ENCODE results near the gene ATE1.
"Not testable (repeated sequence)": the region's sequence is repeated elsewhere in the genome, so short reads cannot be mapped to it uniquely, and the experiment has no call there.

Gene ATE1

DNA sequence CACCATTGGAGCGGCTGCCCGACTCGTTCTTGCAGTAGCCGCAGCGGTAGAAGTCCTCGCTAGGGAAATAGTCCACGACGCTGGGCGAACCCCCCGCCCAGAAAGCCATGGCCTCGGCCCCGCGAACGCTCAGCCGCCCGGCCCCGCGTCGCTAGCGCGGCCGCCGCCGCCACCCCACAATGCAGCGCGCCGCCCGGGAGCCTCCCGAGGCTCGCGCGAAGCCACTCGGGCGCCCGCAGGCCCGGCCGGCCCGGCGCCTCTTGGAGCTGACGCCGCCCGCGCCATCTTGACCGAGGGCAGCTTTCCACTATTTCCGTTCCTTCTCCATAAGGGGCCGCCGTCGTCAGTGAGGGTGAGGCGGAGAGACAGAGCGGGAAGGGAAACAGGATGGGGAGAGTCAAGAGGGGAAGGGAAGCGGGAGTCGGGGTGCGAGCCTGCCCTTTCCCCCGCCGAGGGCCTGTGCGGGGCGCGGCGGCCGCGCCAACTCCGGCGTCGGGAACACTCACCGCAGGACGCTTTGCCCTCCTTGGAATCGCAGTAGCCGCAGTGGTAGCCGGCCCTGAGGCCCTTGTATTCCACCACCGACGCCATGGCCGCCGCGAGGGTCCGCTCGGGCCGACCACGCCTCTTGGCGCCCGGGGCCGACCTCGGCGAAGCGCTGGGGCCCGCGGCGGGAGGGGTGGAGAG is at the start of gene ATE1:
TSS of gene ATE1 (minus strand) at position 191 of the 687 bp plus-strand sequence. CDS start at position 109, 82 bp downstream.
- Histone ChIP-seq H3K4me1 (ENCODE audit: control insufficient read depth, insufficient read depth, low read length) (no peaks in the 10 kb centered on the region), H3K27me3 (ENCODE audit: control insufficient read depth, insufficient read depth, low read length) (no peaks in the 10 kb centered on the region)
- WGBS (ENCODE audit: insufficient coverage, insufficient read length), result no CpG with 5 or more reads among the region's 87 CpGs

GRCh38 chr10:121976607-121977006 is 48.8 kb upstream of the ATE1 start:
- Histone ChIP-seq H3K4me1 (ENCODE audit: control insufficient read depth, insufficient read depth, low read length) (no peaks in the 10 kb centered on the region), H3K27me3 (ENCODE audit: control insufficient read depth, insufficient read depth, low read length) (no peaks in the 10 kb centered on the region), H3K4me3 (ENCODE audit: low read length) (no peak overlapping the region), H3K9me3 (ENCODE audit: control insufficient read depth, insufficient read depth, low read length) (no peaks in the 10 kb centered on the region), H3K36me3 (ENCODE audit: control insufficient read depth, insufficient read depth, low read length) (no peaks in the 10 kb centered on the region; the same call in 1 of the 2 replicates), H3K27ac (ENCODE audit: low read length) (no peak overlapping the region)
- no peak for DNase-seq (ENCODE audit: low read depth, low spot score)
- no CpG with 5 or more reads among the region's 6 CpGs for WGBS (ENCODE audit: insufficient coverage, insufficient read length)

More for the DNA sequence above, at the start of gene ATE1:
- Histone ChIP-seq H3K9me3 (ENCODE audit: control insufficient read depth, insufficient read depth, low read length) (no peaks in the 10 kb centered on the region), H3K27ac (ENCODE audit: low read length) (no peak within 1 kb of the TSS), H3K4me3 (ENCODE audit: low read length) (peak within 1 kb of the TSS; percentile 95), H3K36me3 (ENCODE audit: control insufficient read depth, insufficient read depth, low read length) (no peaks in the 10 kb centered on the region)
- peak; percentile 81 for DNase-seq (ENCODE audit: low read depth, low spot score)

DNA sequence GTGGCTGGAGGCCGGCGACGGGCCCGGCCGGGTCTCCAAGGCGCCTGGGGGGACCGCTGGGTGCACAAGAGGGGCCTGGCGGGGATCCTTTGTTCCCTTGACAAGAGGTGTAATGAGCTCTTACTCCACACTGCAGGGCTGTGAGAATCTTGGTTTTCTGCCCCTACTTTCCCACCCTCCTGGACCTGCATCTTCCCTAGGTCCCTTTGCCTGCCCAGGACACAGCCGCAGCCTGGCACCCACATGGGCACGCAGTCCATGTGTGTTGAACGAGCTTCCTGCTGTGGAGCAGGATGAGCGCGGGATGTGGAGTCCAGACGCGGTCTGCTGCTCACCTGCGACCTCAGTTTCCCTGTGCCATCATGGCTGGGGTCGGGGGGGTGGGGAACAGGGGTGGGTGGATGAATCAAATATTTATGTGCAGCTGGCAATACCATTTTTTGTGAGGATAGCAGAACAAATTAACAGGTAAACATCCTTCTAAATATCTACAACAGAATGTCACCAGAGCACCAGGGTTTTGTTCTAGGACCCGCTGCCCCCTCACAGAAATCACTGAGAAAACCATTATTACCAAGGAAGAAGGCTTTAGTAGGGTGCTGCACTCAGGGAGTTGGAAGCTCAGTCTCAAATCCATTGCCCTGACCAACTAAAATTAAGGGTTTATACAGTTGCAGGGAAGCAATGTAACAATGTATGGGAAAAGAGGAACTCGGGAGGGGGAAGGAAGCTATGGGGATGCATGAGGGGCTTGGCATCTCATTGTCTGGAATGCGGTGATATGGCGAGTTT is 47.7 kb upstream of the ATE1 start:
- peak overlapping the region; percentile 78; the same call in 1 of the 2 replicates for H3K4me3 ChIP-seq (ENCODE audit: low read length)
- WGBS (ENCODE audit: insufficient coverage, insufficient read length), result no CpG with 5 or more reads among the region's 21 CpGs
- H3K27ac ChIP-seq (ENCODE audit: low read length), result no peak overlapping the region
- H3K27me3 ChIP-seq (ENCODE audit: control insufficient read depth, insufficient read depth, low read length), result no peaks in the 10 kb centered on the region
- no peaks in the 10 kb centered on the region for H3K4me1 ChIP-seq (ENCODE audit: control insufficient read depth, insufficient read depth, low read length)
- H3K9me3 ChIP-seq (ENCODE audit: control insufficient read depth, insufficient read depth, low read length), result no peaks in the 10 kb centered on the region
- DNase-seq (ENCODE audit: low read depth, low spot score), result no peak
- peaks cover under 1% of the 10 kb centered on the region; the same call in 1 of the 2 replicates for H3K36me3 ChIP-seq (ENCODE audit: control insufficient read depth, insufficient read depth, low read length)

DNA sequence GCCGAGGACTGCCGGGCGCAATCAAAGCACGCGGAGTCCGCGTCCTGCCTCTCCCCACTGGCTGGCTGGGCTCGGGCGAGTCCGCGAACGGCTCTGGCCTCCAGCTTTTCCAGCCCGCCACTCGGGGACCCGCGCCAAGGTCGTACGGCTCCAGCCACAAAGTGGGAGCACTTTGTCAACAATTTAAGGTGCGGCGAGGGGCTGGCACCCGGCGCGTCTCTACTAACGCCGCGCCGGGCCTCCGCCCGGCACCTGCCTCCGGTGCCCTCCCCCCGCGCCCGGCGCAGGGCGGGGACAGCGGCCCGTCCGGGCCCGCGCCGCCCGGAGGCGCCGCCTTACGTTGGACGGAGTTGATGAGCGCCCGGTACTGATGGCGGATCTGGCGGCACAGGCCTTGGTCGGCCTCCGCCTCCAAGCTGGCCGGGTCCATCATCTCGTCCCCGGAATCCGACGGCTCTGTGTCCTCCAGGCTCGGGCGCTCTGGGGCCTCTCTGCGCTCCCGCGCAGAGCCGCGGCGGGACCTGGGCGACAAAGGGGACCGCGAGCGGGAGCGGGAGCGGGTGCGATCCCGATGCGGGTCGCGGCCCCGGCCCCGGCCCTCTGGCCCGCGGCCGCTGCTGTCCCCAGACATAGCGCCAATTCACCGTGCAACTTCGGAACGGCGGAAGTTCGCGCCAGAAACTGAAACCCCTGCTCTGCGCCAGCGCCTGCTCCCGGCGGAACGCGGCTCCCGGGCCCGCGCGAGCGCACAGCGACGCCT is 46.9 kb upstream of the ATE1 start, which contains the start of gene NSMCE4A:
TSS of gene NSMCE4A (minus strand) at position 683 of the 760 bp plus-strand sequence. CDS start at position 631, 52 bp downstream.
- H3K4me1 ChIP-seq (ENCODE audit: control insufficient read depth, insufficient read depth, low read length), result no peaks in the 10 kb centered on the region
- peak; percentile 50 for DNase-seq (ENCODE audit: low read depth, low spot score)
- no peaks in the 10 kb centered on the region for H3K27me3 ChIP-seq (ENCODE audit: control insufficient read depth, insufficient read depth, low read length)
- H3K27ac ChIP-seq (ENCODE audit: low read length), result no peak within 1 kb of the TSS
- peak within 1 kb of the TSS; percentile 78 for H3K4me3 ChIP-seq (ENCODE audit: low read length)
- no CpG with 5 or more reads among the region's 101 CpGs for WGBS (ENCODE audit: insufficient coverage, insufficient read length)
- peaks cover 2% of the 10 kb centered on the region; the same call in 1 of the 2 replicates for H3K36me3 ChIP-seq (ENCODE audit: control insufficient read depth, insufficient read depth, low read length)
- H3K9me3 ChIP-seq (ENCODE audit: control insufficient read depth, insufficient read depth, low read length), result no peaks in the 10 kb centered on the region

- Histone ChIP-seq H3K27ac (ENCODE audit: low read length) (no peak overlapping the region), H3K4me1 (ENCODE audit: control insufficient read depth, insufficient read depth, low read length) (no peaks in the 10 kb centered on the region), H3K36me3 (ENCODE audit: control insufficient read depth, insufficient read depth, low read length) (peaks cover 2% of the 10 kb centered on the region; the same call in 1 of the 2 replicates), H3K9me3 (ENCODE audit: control insufficient read depth, insufficient read depth, low read length) (no peaks in the 10 kb centered on the region), H3K4me3 (ENCODE audit: low read length) (peak overlapping the region; percentile 78), H3K27me3 (ENCODE audit: control insufficient read depth, insufficient read depth, low read length) (no peaks in the 10 kb centered on the region)
- DNase-seq (ENCODE audit: low read depth, low spot score), result no peak
- no CpG with 5 or more reads among the region's 21 CpGs for WGBS (ENCODE audit: insufficient coverage, insufficient read length)
Measured at GRCh38 chr10:121974019-121974534, 46.2 kb upstream of the ATE1 start.

DNA sequence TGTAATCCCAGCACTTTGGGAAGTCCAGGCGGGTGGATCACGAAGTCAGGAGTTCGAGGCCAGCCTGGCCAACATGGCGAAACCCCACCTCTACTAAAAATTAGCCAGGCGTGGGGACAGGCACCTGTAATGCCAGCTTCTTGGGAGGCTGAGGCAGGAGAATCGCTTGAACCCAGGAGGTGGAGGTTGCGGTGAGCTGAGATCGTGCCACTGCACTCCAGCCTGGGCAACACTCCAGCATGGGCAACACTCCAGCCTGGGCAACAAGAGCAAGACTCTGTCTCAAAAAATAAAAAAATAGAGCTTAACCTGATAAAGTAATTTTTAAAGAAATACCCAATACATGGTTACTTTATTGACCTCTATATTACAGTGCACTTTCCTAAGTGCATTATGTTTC is 41.3 kb upstream of the ATE1 start:
- peaks cover 10% of the 10 kb centered on the region; the same call in 1 of the 2 replicates for H3K36me3 ChIP-seq (ENCODE audit: control insufficient read depth, insufficient read depth, low read length)
- not testable (repeated sequence) for H3K9me3 ChIP-seq (ENCODE audit: control insufficient read depth, insufficient read depth, low read length); DNase-seq (ENCODE audit: low read depth, low spot score); H3K4me3 ChIP-seq (ENCODE audit: low read length); H3K4me1 ChIP-seq (ENCODE audit: control insufficient read depth, insufficient read depth, low read length); H3K27ac ChIP-seq (ENCODE audit: low read length); H3K27me3 ChIP-seq (ENCODE audit: control insufficient read depth, insufficient read depth, low read length)
- no CpG with 5 or more reads among the region's 8 CpGs for WGBS (ENCODE audit: insufficient coverage, insufficient read length)

GRCh38 chr10:121965996-121966395 is 38.2 kb upstream of the ATE1 start:
- Histone ChIP-seq H3K27ac (ENCODE audit: low read length) (no peak overlapping the region), H3K36me3 (ENCODE audit: control insufficient read depth, insufficient read depth, low read length) (peaks cover 10% of the 10 kb centered on the region; the same call in 1 of the 2 replicates), H3K4me1 (ENCODE audit: control insufficient read depth, insufficient read depth, low read length) (no peaks in the 10 kb centered on the region), H3K27me3 (ENCODE audit: control insufficient read depth, insufficient read depth, low read length) (no peaks in the 10 kb centered on the region), H3K9me3 (ENCODE audit: control insufficient read depth, insufficient read depth, low read length) (no peaks in the 10 kb centered on the region), H3K4me3 (ENCODE audit: low read length) (no peak overlapping the region)
- no peak for DNase-seq (ENCODE audit: low read depth, low spot score)
- WGBS (ENCODE audit: insufficient coverage, insufficient read length), result no CpG with 5 or more reads among the region's 3 CpGs

DNA sequence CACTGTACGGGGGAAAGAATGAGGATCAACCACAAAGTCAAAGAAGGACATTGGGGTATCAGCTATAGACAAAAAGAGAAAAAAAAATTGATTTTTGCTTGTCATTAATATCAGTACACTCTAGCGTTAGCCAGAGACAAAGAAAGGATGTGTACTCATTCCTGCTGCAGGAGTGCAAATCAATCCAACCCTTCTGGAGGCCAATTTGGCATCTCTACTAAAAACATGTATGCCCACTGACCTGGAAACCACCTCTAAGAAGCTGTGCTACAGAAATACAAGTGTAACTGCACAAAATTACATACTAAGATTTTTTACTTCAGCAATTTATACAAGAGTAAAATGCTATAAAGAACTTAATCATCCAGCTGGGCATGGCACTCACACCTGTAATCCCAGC is 33.6 kb upstream of the ATE1 start:
- H3K36me3 ChIP-seq (ENCODE audit: control insufficient read depth, insufficient read depth, low read length), result peaks cover 9% of the 10 kb centered on the region; the same call in 1 of the 2 replicates
- no CpG with 5 or more reads among the region's 2 CpGs for WGBS (ENCODE audit: insufficient coverage, insufficient read length)
- no peaks in the 10 kb centered on the region for H3K9me3 ChIP-seq (ENCODE audit: control insufficient read depth, insufficient read depth, low read length)
- no peak for DNase-seq (ENCODE audit: low read depth, low spot score)
- H3K4me1 ChIP-seq (ENCODE audit: control insufficient read depth, insufficient read depth, low read length), result no peaks in the 10 kb centered on the region
- H3K27ac ChIP-seq (ENCODE audit: low read length), result no peak overlapping the region
- H3K4me3 ChIP-seq (ENCODE audit: low read length), result no peak overlapping the region
- H3K27me3 ChIP-seq (ENCODE audit: control insufficient read depth, insufficient read depth, low read length), result no peaks in the 10 kb centered on the region

GRCh38 chr10:121959671-121960070 is 31.8 kb upstream of the ATE1 start:
- no peaks in the 10 kb centered on the region for H3K9me3 ChIP-seq (ENCODE audit: control insufficient read depth, insufficient read depth, low read length)
- H3K27ac ChIP-seq (ENCODE audit: low read length), result no peak overlapping the region
- no peak overlapping the region for H3K4me3 ChIP-seq (ENCODE audit: low read length)
- DNase-seq (ENCODE audit: low read depth, low spot score), result no peak
- H3K27me3 ChIP-seq (ENCODE audit: control insufficient read depth, insufficient read depth, low read length), result no peaks in the 10 kb centered on the region
- H3K4me1 ChIP-seq (ENCODE audit: control insufficient read depth, insufficient read depth, low read length), result no peaks in the 10 kb centered on the region
- WGBS (ENCODE audit: insufficient coverage, insufficient read length), result no CpG with 5 or more reads among the region's 3 CpGs
- peaks cover 5% of the 10 kb centered on the region; the same call in 1 of the 2 replicates for H3K36me3 ChIP-seq (ENCODE audit: control insufficient read depth, insufficient read depth, low read length)
